Gastrocnemius medialis (tissue), 4 donors: ENCODE results near the gene PRKG1.

Experiments
- POLR2A ChIP-seq, 2 donors: fragments of 450-650 bp; IDR thresholded peaks; one replicate each; pipeline ENCODE4 v1.6.1; 2017; ENCODE audit warnings: antibody characterized with exemption in 2 of 2, mild to moderate bottlenecking in 2 of 2, moderate library complexity in 2 of 2
- TF ChIP-seq, protein P1 (sequence below), 5 experiments: fragments of 450-650 bp in 3 of 5; fragments of 200-600 bp in 2 of 5; sonication (generic) in 2 of 5; IDR thresholded peaks in 4 of 5; conservative IDR thresholded peaks in 1 of 5; 1 replicate in 4 of 5; 2 replicates in 1 of 5; pipeline ENCODE4 v1.5.1; 2016 to 2019; ENCODE audit warnings: antibody characterized with exemption in 5 of 5, mild to moderate bottlenecking in 3 of 5, moderate library complexity in 3 of 5

- no peak for TF ChIP-seq POLR2A (IDR thresholded peaks at IDR 0.05)
- TF ChIP-seq, protein P1, sequence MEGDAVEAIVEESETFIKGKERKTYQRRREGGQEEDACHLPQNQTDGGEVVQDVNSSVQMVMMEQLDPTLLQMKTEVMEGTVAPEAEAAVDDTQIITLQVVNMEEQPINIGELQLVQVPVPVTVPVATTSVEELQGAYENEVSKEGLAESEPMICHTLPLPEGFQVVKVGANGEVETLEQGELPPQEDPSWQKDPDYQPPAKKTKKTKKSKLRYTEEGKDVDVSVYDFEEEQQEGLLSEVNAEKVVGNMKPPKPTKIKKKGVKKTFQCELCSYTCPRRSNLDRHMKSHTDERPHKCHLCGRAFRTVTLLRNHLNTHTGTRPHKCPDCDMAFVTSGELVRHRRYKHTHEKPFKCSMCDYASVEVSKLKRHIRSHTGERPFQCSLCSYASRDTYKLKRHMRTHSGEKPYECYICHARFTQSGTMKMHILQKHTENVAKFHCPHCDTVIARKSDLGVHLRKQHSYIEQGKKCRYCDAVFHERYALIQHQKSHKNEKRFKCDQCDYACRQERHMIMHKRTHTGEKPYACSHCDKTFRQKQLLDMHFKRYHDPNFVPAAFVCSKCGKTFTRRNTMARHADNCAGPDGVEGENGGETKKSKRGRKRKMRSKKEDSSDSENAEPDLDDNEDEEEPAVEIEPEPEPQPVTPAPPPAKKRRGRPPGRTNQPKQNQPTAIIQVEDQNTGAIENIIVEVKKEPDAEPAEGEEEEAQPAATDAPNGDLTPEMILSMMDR (IDR thresholded peaks at IDR 0.05 in 4 of 5, conservative IDR thresholded peaks at IDR 0.05 in 1 of 5): no peak
Observed at GRCh38 chr10:51983481-51983880, 909.2 kb downstream of the PRKG1 start.
